GM10847 (cell line): ENCODE data around the gene FUS.

Experiments
- POLR2A ChIP-seq: IDR thresholded peaks from 2 replicates; pipeline ENCODE4 v1.6.1; 2011; ENCODE audit not compliant: insufficient read length; ENCODE audit errors: extremely low read depth

FUS gene

GRCh38 chr16:31179747-31180459, at the start of gene FUS:
FUS (plus strand) TSS chr16:31180139; CDS start chr16:31180215, 76 bp downstream.
- TF ChIP-seq POLR2A: peak; percentile 100

GRCh38 chr16:31130336-31130891, 49.5 kb upstream of the FUS start:
- TF ChIP-seq POLR2A: no peak

- no peak for TF ChIP-seq POLR2A
Observed at GRCh38 chr16:31130899-31131298, 49.0 kb upstream of the FUS start.

GRCh38 chr16:31131416-31131815, 48.5 kb upstream of the FUS start:
- TF ChIP-seq POLR2A: no peak

DNA sequence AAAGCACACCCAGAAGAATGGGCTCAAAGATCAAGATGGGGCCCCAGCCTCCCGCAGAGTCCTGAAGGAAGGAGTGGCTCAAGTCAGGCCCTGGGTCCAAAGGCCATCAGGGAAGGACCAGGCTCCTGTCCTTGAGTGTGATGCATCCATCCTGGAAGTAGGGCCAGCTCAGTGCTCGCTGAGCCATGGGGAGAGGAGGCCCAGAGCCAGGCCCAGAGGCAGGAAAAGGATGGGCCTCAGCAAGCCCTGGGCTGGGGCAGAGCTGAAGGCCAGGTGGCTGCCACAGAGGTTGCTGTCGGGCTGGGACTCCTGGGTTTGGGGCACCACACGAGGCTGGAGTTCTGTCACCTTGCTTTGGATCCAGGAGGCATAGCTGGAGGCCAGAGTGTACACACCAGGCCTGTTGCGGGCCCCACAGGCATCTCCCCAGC, 48.1 kb upstream of the FUS start:
- TF ChIP-seq POLR2A: no peak

- no peak for TF ChIP-seq POLR2A
Observed at GRCh38 chr16:31132303-31132979, 47.5 kb upstream of the FUS start.

- no peak for TF ChIP-seq POLR2A
Observed at GRCh38 chr16:31133046-31133501, 46.9 kb upstream of the FUS start.

GRCh38 chr16:31134091-31134571, 45.8 kb upstream of the FUS start:
- TF ChIP-seq POLR2A: no peak

- no peak for TF ChIP-seq POLR2A
Observed at GRCh38 chr16:31134625-31135534, 45.1 kb upstream of the FUS start.

DNA sequence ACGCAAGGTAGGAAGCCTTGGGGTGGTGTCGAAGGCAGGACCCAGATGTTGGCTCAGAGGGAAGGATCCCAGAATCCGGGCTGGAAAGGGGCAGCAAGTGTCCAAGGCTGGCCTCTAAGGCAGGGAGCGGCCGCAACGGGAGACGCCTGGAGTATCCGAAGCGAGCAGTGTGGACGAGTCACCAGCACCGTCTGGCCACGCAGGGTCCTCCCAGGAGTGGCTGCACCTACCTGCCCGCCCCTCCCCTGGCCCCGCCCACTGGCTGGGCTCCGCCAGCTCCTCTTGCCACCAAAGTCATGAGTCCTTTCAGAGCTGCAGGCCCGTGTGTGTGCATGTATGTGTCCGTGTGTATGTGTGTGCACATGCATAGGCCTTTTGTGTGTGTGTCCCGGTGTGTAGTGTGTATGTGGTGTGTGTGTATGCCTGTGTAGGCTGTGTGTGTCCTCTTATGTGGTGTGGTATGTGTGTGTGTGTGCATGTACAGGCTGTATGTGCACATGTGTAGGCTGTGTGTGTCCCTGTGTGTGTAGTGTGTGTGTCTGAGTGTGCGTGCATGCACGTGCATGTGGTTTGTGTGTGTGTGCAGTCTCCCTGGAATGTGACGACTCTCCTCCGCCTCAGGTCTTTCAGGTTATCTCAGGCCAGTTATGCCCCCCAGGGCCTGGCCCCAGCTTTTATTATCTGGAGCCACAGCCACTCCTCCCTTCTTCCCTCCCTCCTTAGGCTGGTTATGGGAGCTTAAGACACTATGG, 44.2 kb upstream of the FUS start, which contains the start of gene PRSS8:
Gene PRSS8 (minus strand): TSS at position 193 of the 752 bp plus-strand sequence. CDS start 229 bp downstream, outside the sequence.
- no peak for TF ChIP-seq POLR2A

GRCh38 chr16:31136287-31136662, 43.7 kb upstream of the FUS start:
- no peak for TF ChIP-seq POLR2A

GRCh38 chr16:31138621-31139578, 41.0 kb upstream of the FUS start:
- TF ChIP-seq POLR2A: no peak

GRCh38 chr16:31141489-31142108, 38.3 kb upstream of the FUS start:
- TF ChIP-seq POLR2A: no peak
